ENCODE data around the gene FLCN.
"Not testable (repeated sequence)": the region's sequence is repeated elsewhere in the genome, so short reads cannot be mapped to it uniquely, and the experiment has no call there.

FLCN gene

GRCh38 chr17:17200311-17200710 is 36.7 kb downstream of the FLCN start:
- DNase-seq (ENCODE audit: low read depth) = no peak
- TF ChIP-seq CTCF (IDR thresholded peaks at IDR 0.05; ENCODE audit: control insufficient read depth, insufficient read depth, low read depth, low read length, missing control alignments) = no peak
- H3K4me3 ChIP-seq (ENCODE audit: control insufficient read depth, low read depth, low read length) = no peak overlapping the region

GRCh38 chr17:17198281-17198680 is 38.7 kb downstream of the FLCN start:
- H3K4me3 ChIP-seq (ENCODE audit: control insufficient read depth, low read depth, low read length) = no peak overlapping the region
- no peak for DNase-seq (ENCODE audit: low read depth)
- no peak for TF ChIP-seq CTCF (IDR thresholded peaks at IDR 0.05; ENCODE audit: control insufficient read depth, insufficient read depth, low read depth, low read length, missing control alignments)

- no peak overlapping the region for H3K4me3 ChIP-seq (ENCODE audit: control insufficient read depth, low read depth, low read length)
- TF ChIP-seq CTCF (IDR thresholded peaks at IDR 0.05; ENCODE audit: control insufficient read depth, insufficient read depth, low read depth, low read length, missing control alignments) = no peak
- DNase-seq (ENCODE audit: low read depth) = no peak
Observed at GRCh38 chr17:17196776-17197175, 40.2 kb downstream of the FLCN start.

- not testable (repeated sequence) for H3K4me3 ChIP-seq (ENCODE audit: control insufficient read depth, low read depth, low read length); DNase-seq (ENCODE audit: low read depth)
Observed at GRCh38 chr17:17195466-17195865, 41.5 kb downstream of the FLCN start.

GRCh38 chr17:17191961-17192381 is 45.0 kb downstream of the FLCN start:
- no peak for TF ChIP-seq CTCF (IDR thresholded peaks at IDR 0.05; ENCODE audit: control insufficient read depth, insufficient read depth, low read depth, low read length, missing control alignments)
- no peak for DNase-seq (ENCODE audit: low read depth)
- H3K4me3 ChIP-seq (ENCODE audit: control insufficient read depth, low read depth, low read length) = no peak overlapping the region

- H3K4me3 ChIP-seq (ENCODE audit: control insufficient read depth, low read depth, low read length) = no peak overlapping the region
- DNase-seq (ENCODE audit: low read depth) = peak; percentile 55
- TF ChIP-seq CTCF (IDR thresholded peaks at IDR 0.05; ENCODE audit: control insufficient read depth, insufficient read depth, low read depth, low read length, missing control alignments) = no peak
Observed at GRCh38 chr17:17191346-17191792, 45.6 kb downstream of the FLCN start.

GRCh38 chr17:17190188-17190587 is 46.8 kb downstream of the FLCN start:
- no peak overlapping the region for H3K4me3 ChIP-seq (ENCODE audit: control insufficient read depth, low read depth, low read length)
- no peak for DNase-seq (ENCODE audit: low read depth)
- TF ChIP-seq CTCF (IDR thresholded peaks at IDR 0.05; ENCODE audit: control insufficient read depth, insufficient read depth, low read depth, low read length, missing control alignments) = no peak
